ENCODE data around the gene GRID1.

Gene GRID1

GRCh38 chr10:86117051-86117450 lies 249.5 kb downstream of the GRID1 start:
- no peak for TF ChIP-seq CTCF (IDR thresholded peaks at IDR 0.05; ENCODE audit: insufficient read depth, missing control alignments)
- no peak for DNase-seq (ENCODE audit: insufficient read length, low spot score)
- FAIRE-seq: no peak

GRCh38 chr10:86113983-86114382 lies 252.6 kb downstream of the GRID1 start:
- TF ChIP-seq CTCF (IDR thresholded peaks at IDR 0.05; ENCODE audit: insufficient read depth, missing control alignments): no peak
- FAIRE-seq: no peak

GRCh38 chr10:86113501-86113900 lies 253.1 kb downstream of the GRID1 start:
- no peak for DNase-seq (ENCODE audit: insufficient read length, low spot score)
- TF ChIP-seq CTCF (IDR thresholded peaks at IDR 0.05; ENCODE audit: insufficient read depth, missing control alignments): no peak
- no peak for FAIRE-seq

More at GRCh38 chr10:86113983-86114382, 252.6 kb downstream of the GRID1 start:
- no peak for DNase-seq (ENCODE audit: insufficient read length, low spot score)

GRCh38 chr10:86113044-86113443 lies 253.6 kb downstream of the GRID1 start:
- no peak for FAIRE-seq
- no peak for DNase-seq (ENCODE audit: insufficient read length, low spot score)
- no peak for TF ChIP-seq CTCF (IDR thresholded peaks at IDR 0.05; ENCODE audit: insufficient read depth, missing control alignments)

- FAIRE-seq (no peak), DNase-seq (ENCODE audit: insufficient read length, low spot score) (no peak)
- no peak for TF ChIP-seq CTCF (IDR thresholded peaks at IDR 0.05; ENCODE audit: insufficient read depth, missing control alignments)
Measured at GRCh38 chr10:86111902-86112545, 254.6 kb downstream of the GRID1 start.

- FAIRE-seq (no peak), DNase-seq (ENCODE audit: insufficient read length, low spot score) (no peak)
Measured at GRCh38 chr10:86110156-86110786, 256.3 kb downstream of the GRID1 start.

More at GRCh38 chr10:86110156-86110786, 256.3 kb downstream of the GRID1 start:
- TF ChIP-seq CTCF (IDR thresholded peaks at IDR 0.05; ENCODE audit: insufficient read depth, missing control alignments): no peak
